Testis (tissue), 2 donors: Measurements from ENCODE around the gene TPSG1.

Experiments used
- POLR2A ChIP-seq: fragments of 450-650 bp; IDR thresholded peaks from one replicate; pipeline ENCODE4 v1.6.1; 2017; ENCODE audit warnings: antibody characterized with exemption, mild to moderate bottlenecking, moderate library complexity
- TF ChIP-seq, protein P1 (sequence below), 3 experiments: fragments of 450-650 bp in 2 of 3; fragments of 200-600 bp in 1 of 3; sonication (generic) in 1 of 3; IDR thresholded peaks; one replicate each; pipeline ENCODE4 v1.5.1; 2016 to 2019; ENCODE audit warnings: antibody characterized with exemption in 3 of 3, mild to moderate bottlenecking in 2 of 3, moderate library complexity in 1 of 3

DNA sequence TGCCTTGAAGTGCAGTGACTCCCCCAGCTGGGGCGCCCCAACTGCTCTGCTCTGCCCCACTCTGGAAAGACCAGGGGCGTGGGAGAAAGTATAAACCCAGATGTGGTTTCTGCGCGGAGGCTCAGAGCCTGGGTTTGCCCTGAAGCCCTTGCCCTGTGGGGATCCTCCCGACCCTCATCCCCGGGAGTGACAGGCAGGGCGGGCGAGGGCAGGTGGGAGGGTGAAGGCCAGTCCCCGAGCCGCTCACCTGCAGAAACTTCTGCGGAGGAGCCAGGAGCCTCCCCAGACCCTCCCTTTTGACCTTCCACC lies 34.6 kb upstream of the TPSG1 start:
- TF ChIP-seq, protein P1, sequence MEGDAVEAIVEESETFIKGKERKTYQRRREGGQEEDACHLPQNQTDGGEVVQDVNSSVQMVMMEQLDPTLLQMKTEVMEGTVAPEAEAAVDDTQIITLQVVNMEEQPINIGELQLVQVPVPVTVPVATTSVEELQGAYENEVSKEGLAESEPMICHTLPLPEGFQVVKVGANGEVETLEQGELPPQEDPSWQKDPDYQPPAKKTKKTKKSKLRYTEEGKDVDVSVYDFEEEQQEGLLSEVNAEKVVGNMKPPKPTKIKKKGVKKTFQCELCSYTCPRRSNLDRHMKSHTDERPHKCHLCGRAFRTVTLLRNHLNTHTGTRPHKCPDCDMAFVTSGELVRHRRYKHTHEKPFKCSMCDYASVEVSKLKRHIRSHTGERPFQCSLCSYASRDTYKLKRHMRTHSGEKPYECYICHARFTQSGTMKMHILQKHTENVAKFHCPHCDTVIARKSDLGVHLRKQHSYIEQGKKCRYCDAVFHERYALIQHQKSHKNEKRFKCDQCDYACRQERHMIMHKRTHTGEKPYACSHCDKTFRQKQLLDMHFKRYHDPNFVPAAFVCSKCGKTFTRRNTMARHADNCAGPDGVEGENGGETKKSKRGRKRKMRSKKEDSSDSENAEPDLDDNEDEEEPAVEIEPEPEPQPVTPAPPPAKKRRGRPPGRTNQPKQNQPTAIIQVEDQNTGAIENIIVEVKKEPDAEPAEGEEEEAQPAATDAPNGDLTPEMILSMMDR (IDR thresholded peaks at IDR 0.05) = no peak
- TF ChIP-seq POLR2A = no peak
